SH-SY5Y (cell line): Measurements from ENCODE around the gene CALHM1.

ENCODE experiments used
- GATA2 ChIP-seq: IDR thresholded peaks from 2 replicates; pipeline ENCODE4 v1.6.1; 2011; ENCODE audit warnings: mild to moderate bottlenecking, low read depth, low read length
- GATA3 ChIP-seq: IDR thresholded peaks from 2 replicates; pipeline ENCODE4 v1.6.1; 2011; ENCODE audit warnings: low read depth, mild to moderate bottlenecking, low read length, moderate library complexity

- TF ChIP-seq GATA2 (no peak), GATA3 (no peak)
These were observed 29.1 kb downstream of the CALHM1 start for GRCh38 chr10:103429647-103430046.
